GM19452 (cell line): ENCODE measurements around the gene GPR55.
"Not testable (repeated sequence)": the region's sequence is repeated elsewhere in the genome, so short reads cannot be mapped to it uniquely, and the experiment has no call there.

Source experiments
- ATAC-seq: cut with Tn5 transposase; IDR thresholded peaks from one replicate; pipeline ENCODE4 v1.9.1; 2021; ENCODE audit not compliant: unreplicated experiment

Gene GPR55

GRCh38 chr2:230951396-230951795, 26.4 kb upstream of the GPR55 start:
- no peak for ATAC-seq

DNA sequence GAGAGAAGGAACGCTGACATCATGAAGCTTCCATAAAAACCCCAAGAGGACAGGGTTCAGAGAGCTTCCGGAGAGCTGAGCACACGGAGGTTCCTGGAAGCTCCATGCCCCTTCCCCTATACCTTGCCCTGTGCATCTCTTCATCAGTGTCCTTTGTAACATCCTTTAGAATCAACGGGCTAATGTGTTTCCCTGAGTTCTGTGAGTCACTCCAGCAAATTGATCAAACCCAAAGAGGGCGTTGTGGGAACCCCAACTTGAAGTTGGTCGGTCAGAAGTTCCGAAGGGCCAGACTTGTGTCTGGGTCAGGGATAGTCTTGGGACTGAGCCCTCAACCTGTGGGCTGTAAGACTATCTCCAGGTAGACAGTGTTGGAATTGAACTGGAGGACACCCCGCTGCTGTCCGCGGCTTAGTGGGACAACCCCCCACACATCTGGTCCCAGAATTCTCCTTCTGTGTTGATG, 25.9 kb upstream of the GPR55 start:
- ATAC-seq = no peak

- peak; percentile 55 for ATAC-seq
These were observed 25.2 kb upstream of the GPR55 start for GRCh38 chr2:230949966-230950873.

- peak; percentile 36 for ATAC-seq
These were observed 22.9 kb upstream of the GPR55 start for GRCh38 chr2:230947908-230948365.

- no peak for ATAC-seq
These were observed 22.2 kb upstream of the GPR55 start for GRCh38 chr2:230947235-230947576.

- no peak for ATAC-seq
These were observed 21.6 kb upstream of the GPR55 start for GRCh38 chr2:230946429-230947234.

GRCh38 chr2:230944757-230945372, 19.8 kb upstream of the GPR55 start:
- ATAC-seq = no peak

DNA sequence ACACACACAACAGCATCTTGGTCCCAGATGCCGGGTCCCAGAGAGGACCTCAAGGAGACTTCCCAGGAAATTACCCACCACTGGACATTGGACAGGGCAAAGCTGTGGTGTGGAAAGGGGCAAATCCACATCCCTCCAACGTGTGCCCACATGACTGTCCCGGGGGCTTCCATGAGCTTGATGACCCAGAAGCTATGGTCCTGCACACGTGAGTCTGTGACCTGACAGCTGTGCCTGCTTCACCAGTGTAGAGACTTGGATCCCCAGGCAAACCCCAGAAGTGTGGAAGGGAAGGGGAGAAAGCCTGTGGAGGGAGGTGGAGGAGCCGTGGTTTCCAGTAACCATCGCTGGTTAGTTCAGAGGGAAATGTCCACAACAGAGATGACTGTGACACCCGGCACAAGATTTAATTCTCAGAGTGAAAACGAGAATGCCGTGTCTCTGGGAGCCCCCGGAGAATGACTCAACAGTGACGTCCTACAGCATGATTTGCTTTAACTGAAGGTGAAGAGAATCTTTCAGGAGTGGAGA, 19.1 kb upstream of the GPR55 start:
- peak; percentile 52 for ATAC-seq

GRCh38 chr2:230942920-230943896, 18.2 kb upstream of the GPR55 start:
- ATAC-seq = peak; percentile 72

- no peak for ATAC-seq
These were observed 17.3 kb upstream of the GPR55 start for GRCh38 chr2:230942371-230942770.

GRCh38 chr2:230941202-230942180, 16.4 kb upstream of the GPR55 start:
- no peak for ATAC-seq

DNA sequence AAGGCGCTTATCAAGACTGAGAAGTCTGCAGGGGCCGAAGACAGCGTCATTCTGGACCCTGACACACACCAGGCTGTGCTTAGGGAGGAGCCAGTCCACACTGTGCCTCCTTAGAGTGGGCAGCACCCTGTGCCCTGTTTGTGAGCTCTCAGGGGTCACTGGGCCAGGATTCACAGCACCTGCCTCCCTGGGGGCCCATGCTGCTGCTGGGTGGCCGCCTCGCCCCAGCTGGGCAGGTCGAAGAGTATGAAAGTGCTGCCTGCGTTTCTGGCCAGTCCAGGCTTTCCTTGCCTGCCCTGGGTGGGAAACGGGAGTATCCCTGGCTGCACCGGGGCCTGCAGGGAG, 15.4 kb upstream of the GPR55 start:
- no peak for ATAC-seq

GRCh38 chr2:230939691-230940470, 14.8 kb upstream of the GPR55 start:
- no peak for ATAC-seq

GRCh38 chr2:230939066-230939591, 14.1 kb upstream of the GPR55 start:
- ATAC-seq = no peak

DNA sequence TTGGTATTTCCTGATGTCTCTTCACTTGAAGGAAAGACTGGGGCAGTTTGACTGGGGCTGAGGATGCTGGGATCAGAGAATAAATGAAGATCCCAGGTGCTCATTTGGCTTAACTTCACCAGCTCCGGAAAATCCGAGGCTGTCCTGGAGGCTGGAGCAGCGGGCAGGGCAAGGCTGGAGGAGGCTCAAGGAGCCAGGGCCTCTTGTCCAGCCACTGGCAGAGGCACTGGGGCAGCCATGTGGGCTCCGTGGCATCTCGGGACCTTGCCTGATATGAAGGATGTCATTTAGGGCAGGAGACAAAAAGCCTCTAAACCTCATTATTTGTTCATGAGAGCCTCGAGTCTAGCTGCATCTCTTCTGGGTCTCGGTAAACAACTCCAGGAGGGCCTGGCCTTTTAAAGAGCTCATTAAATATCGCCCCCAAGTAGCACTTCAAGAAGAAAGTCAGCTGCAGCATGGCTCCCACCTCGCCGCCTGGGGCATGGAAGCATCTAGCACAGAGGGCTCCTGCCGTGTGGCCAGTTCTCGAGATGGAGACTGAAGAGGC, 13.5 kb upstream of the GPR55 start:
- ATAC-seq = no peak

DNA sequence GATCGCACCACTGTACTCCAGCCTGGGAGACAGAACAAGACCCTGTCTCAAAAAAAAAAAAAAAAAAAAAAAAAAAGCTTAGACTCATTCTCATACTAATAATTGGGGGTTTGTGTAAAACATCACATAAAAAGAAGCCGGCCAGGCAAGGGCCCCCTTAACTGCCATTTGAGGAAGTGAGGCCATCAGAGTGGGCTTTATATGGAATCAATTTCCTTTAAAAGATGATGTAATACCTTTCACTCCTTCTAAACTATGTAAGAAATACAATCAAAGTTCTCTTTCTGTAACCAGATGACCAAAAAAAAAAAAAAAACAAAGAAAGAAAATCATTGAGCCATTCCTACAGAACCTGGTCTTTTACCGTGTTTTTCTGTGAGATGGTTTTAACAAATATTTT, 13.1 kb upstream of the GPR55 start:
- no peak for ATAC-seq

- ATAC-seq = no peak
These were observed 12.3 kb upstream of the GPR55 start for GRCh38 chr2:230937362-230937761.

GRCh38 chr2:230936243-230936642, 11.2 kb upstream of the GPR55 start:
- not testable (repeated sequence) for ATAC-seq
